ENCODE measurements around the gene CRNKL1.
A peak's percentile ranks its signal among the peaks of the same experiment; 100 is the strongest.

Gene CRNKL1

DNA sequence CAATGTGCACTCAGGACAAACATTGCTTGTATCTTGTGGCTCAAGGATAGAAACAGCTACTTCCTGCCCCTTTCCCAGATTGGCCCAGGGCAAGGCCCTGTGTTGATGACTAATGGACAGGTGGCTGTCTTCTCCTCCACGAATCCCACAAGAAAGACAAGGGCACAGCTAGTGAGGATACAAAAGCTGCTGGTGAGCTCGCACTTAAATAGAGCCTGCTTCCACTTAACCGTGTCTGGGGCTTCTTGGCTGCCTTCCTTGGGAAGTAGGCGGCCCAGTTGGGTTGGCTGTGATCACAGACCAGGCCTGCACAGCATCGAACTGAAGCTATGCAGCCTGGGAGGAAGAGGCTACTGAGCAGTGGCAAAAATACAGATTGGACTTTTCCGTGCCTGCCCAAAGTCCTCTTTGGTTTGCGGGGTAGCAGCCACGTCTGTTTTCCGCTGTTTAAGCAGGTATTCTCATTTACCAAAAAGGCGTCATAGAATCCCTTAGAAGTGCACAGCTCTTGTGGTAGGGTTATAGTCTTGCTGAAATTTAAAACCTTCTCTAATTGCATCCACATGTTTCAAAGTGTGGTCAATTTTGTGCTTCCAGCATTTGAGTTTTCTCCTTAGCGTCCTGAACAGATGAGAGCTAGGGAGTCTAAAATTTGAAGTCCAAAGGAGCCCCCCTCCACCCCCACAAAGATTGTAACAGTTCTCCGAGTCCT is 58.2 kb downstream of the CRNKL1 start:
- no CpG with 5 or more reads among the region's 12 CpGs for WGBS, 2 donors (ENCODE audit: extremely low coverage in 2 of 2, insufficient read length in 2 of 2, insufficient replicate concordance in 1 of 2)
- Histone ChIP-seq H2BK5ac (ENCODE audit: low read length) (no peak overlapping the region), H3K79me1 (ENCODE audit: low read depth, low read length) (no peaks in the 10 kb centered on the region), H2AFZ (ENCODE audit: low read length) (no peak overlapping the region), H3K14ac (ENCODE audit: low read length) (no peak overlapping the region), H2BK120ac (ENCODE audit: low read depth, low read length) (no peak overlapping the region), H4K8ac (ENCODE audit: low read depth, low read length) (no peak overlapping the region), H3K4me3 (ENCODE audit: low read length in 2 of 2) (no peak overlapping the region), H3K9me3 (replicated peaks in 1 of 2; ENCODE audit: control insufficient read depth in 2 of 2, insufficient read depth in 1 of 2, low read depth in 1 of 2, low read length in 2 of 2) (no peaks in the 10 kb centered on the region), H2BK15ac (ENCODE audit: low read length) (no peak overlapping the region), H2BK12ac (ENCODE audit: low read length) (no peak overlapping the region), H3K9ac (ENCODE audit: low read depth, low read length, poor library complexity) (no peak overlapping the region), H3K36me3 (replicated peaks in 1 of 2; ENCODE audit: control insufficient read depth in 2 of 2, insufficient read depth in 2 of 2, low read length in 2 of 2) (no peaks in the 10 kb centered on the region), H3K4ac (ENCODE audit: low read length) (no peak overlapping the region), H2AK5ac (ENCODE audit: low read depth, low read length) (no peak overlapping the region), H3K27ac (replicated peaks; ENCODE audit: low read length) (no peak overlapping the region), H3K18ac (ENCODE audit: low read length) (no peak overlapping the region), H4K91ac (ENCODE audit: low read depth, low read length, poor library complexity) (no peak overlapping the region), H3K27me3 (ENCODE audit: control insufficient read depth in 3 of 3, insufficient read depth in 3 of 3, low read depth in 1 of 3, low read length in 3 of 3) (no peaks in the 10 kb centered on the region), H3K23ac (ENCODE audit: low read depth, low read length, poor library complexity) (no peak overlapping the region), H3K4me1 (ENCODE audit: control insufficient read depth in 2 of 2, insufficient read depth in 1 of 2, low read depth in 1 of 2, low read length in 2 of 2) (peaks cover 17 to 19% of the 10 kb centered on the region in 2 donors), H3K4me2 (ENCODE audit: insufficient read depth, low read length, poor library complexity, severe bottlenecking) (no peak overlapping the region)
- no peak for DNase-seq (ENCODE audit: low spot score)

- no peak overlapping the region for H4K8ac ChIP-seq (ENCODE audit: low read depth, low read length)
- no peak overlapping the region for H2BK5ac ChIP-seq (ENCODE audit: low read length)
- H2AFZ ChIP-seq (ENCODE audit: low read length), result peak overlapping the region; percentile 43
- no peak overlapping the region for H3K9ac ChIP-seq (ENCODE audit: low read depth, low read length, poor library complexity)
- no peaks in the 10 kb centered on the region for H3K27me3 ChIP-seq (ENCODE audit: control insufficient read depth in 3 of 3, insufficient read depth in 3 of 3, low read depth in 1 of 3, low read length in 3 of 3)
- no peak for DNase-seq (ENCODE audit: low spot score)
- H4K91ac ChIP-seq (ENCODE audit: low read depth, low read length, poor library complexity), result no peak overlapping the region
- no peak overlapping the region for H3K4me2 ChIP-seq (ENCODE audit: insufficient read depth, low read length, poor library complexity, severe bottlenecking)
- WGBS, 2 donors (ENCODE audit: extremely low coverage in 2 of 2, insufficient read length in 2 of 2, insufficient replicate concordance in 1 of 2), result no CpG with 5 or more reads among the region's 14 CpGs
- no peak overlapping the region for H3K27ac ChIP-seq (replicated peaks; ENCODE audit: low read length)
- H3K9me3 ChIP-seq (replicated peaks in 1 of 2; ENCODE audit: control insufficient read depth in 2 of 2, insufficient read depth in 1 of 2, low read depth in 1 of 2, low read length in 2 of 2), result no peaks in the 10 kb centered on the region
- no peak overlapping the region for H3K4me3 ChIP-seq (ENCODE audit: low read length in 2 of 2)
- H3K36me3 ChIP-seq (replicated peaks in 1 of 2; ENCODE audit: control insufficient read depth in 2 of 2, insufficient read depth in 2 of 2, low read length in 2 of 2), result no peaks in the 10 kb centered on the region
- H3K18ac ChIP-seq (ENCODE audit: low read length), result no peak overlapping the region
- H3K4ac ChIP-seq (ENCODE audit: low read length), result no peak overlapping the region
- H3K14ac ChIP-seq (ENCODE audit: low read length), result no peak overlapping the region
- H2BK15ac ChIP-seq (ENCODE audit: low read length), result no peak overlapping the region
- no peaks in the 10 kb centered on the region for H3K79me1 ChIP-seq (ENCODE audit: low read depth, low read length)
- no peak overlapping the region for H2BK120ac ChIP-seq (ENCODE audit: low read depth, low read length)
- peaks cover 17 to 19% of the 10 kb centered on the region in 2 donors for H3K4me1 ChIP-seq (ENCODE audit: control insufficient read depth in 2 of 2, insufficient read depth in 1 of 2, low read depth in 1 of 2, low read length in 2 of 2)
- no peak overlapping the region for H2AK5ac ChIP-seq (ENCODE audit: low read depth, low read length)
- no peak overlapping the region for H2BK12ac ChIP-seq (ENCODE audit: low read length)
- no peak overlapping the region for H3K23ac ChIP-seq (ENCODE audit: low read depth, low read length, poor library complexity)
These were observed 59.0 kb downstream of the CRNKL1 start for GRCh38 chr20:19992996-19993908.

- no peak overlapping the region for H2BK12ac ChIP-seq (ENCODE audit: low read length)
- H3K9ac ChIP-seq (ENCODE audit: low read depth, low read length, poor library complexity), result no peak overlapping the region
- no peaks in the 10 kb centered on the region for H3K36me3 ChIP-seq (replicated peaks in 1 of 2; ENCODE audit: control insufficient read depth in 2 of 2, insufficient read depth in 2 of 2, low read length in 2 of 2)
- no peak overlapping the region for H3K14ac ChIP-seq (ENCODE audit: low read length)
- H3K4ac ChIP-seq (ENCODE audit: low read length), result no peak overlapping the region
- H3K4me3 ChIP-seq (ENCODE audit: low read length in 2 of 2), result no peak overlapping the region
- H3K4me1 ChIP-seq (ENCODE audit: control insufficient read depth in 2 of 2, insufficient read depth in 1 of 2, low read depth in 1 of 2, low read length in 2 of 2), result peaks cover 17 to 19% of the 10 kb centered on the region in 2 donors
- no peak overlapping the region for H3K27ac ChIP-seq (replicated peaks; ENCODE audit: low read length)
- no CpG with 5 or more reads among the region's 2 CpGs for WGBS, 2 donors (ENCODE audit: extremely low coverage in 2 of 2, insufficient read length in 2 of 2, insufficient replicate concordance in 1 of 2)
- H2BK120ac ChIP-seq (ENCODE audit: low read depth, low read length), result no peak overlapping the region
- no peak overlapping the region for H3K4me2 ChIP-seq (ENCODE audit: insufficient read depth, low read length, poor library complexity, severe bottlenecking)
- H2AFZ ChIP-seq (ENCODE audit: low read length), result no peak overlapping the region
- no peak overlapping the region for H4K8ac ChIP-seq (ENCODE audit: low read depth, low read length)
- H4K91ac ChIP-seq (ENCODE audit: low read depth, low read length, poor library complexity), result no peak overlapping the region
- no peaks in the 10 kb centered on the region for H3K27me3 ChIP-seq (ENCODE audit: control insufficient read depth in 3 of 3, insufficient read depth in 3 of 3, low read depth in 1 of 3, low read length in 3 of 3)
- no peak for DNase-seq (ENCODE audit: low spot score)
- no peaks in the 10 kb centered on the region for H3K79me1 ChIP-seq (ENCODE audit: low read depth, low read length)
- H3K23ac ChIP-seq (ENCODE audit: low read depth, low read length, poor library complexity), result no peak overlapping the region
- H2BK15ac ChIP-seq (ENCODE audit: low read length), result no peak overlapping the region
- H3K18ac ChIP-seq (ENCODE audit: low read length), result no peak overlapping the region
- H2BK5ac ChIP-seq (ENCODE audit: low read length), result no peak overlapping the region
- no peak overlapping the region for H2AK5ac ChIP-seq (ENCODE audit: low read depth, low read length)
- H3K9me3 ChIP-seq (replicated peaks in 1 of 2; ENCODE audit: control insufficient read depth in 2 of 2, insufficient read depth in 1 of 2, low read depth in 1 of 2, low read length in 2 of 2), result no peaks in the 10 kb centered on the region
These were observed 60.4 kb downstream of the CRNKL1 start for GRCh38 chr20:19991854-19992253.

GRCh38 chr20:19991308-19991707 is 61.0 kb downstream of the CRNKL1 start:
- Histone ChIP-seq H2BK120ac (ENCODE audit: low read depth, low read length) (no peak overlapping the region), H3K9ac (ENCODE audit: low read depth, low read length, poor library complexity) (no peak overlapping the region), H4K91ac (ENCODE audit: low read depth, low read length, poor library complexity) (no peak overlapping the region), H3K27ac (replicated peaks; ENCODE audit: low read length) (no peak overlapping the region), H2BK12ac (ENCODE audit: low read length) (no peak overlapping the region), H2AFZ (ENCODE audit: low read length) (no peak overlapping the region), H3K27me3 (ENCODE audit: control insufficient read depth in 3 of 3, insufficient read depth in 3 of 3, low read depth in 1 of 3, low read length in 3 of 3) (no peaks in the 10 kb centered on the region), H4K8ac (ENCODE audit: low read depth, low read length) (no peak overlapping the region), H2BK5ac (ENCODE audit: low read length) (no peak overlapping the region), H3K4me2 (ENCODE audit: insufficient read depth, low read length, poor library complexity, severe bottlenecking) (no peak overlapping the region), H3K14ac (ENCODE audit: low read length) (no peak overlapping the region), H2BK15ac (ENCODE audit: low read length) (no peak overlapping the region), H3K4ac (ENCODE audit: low read length) (no peak overlapping the region), H3K4me3 (ENCODE audit: low read length in 2 of 2) (no peak overlapping the region), H3K18ac (ENCODE audit: low read length) (no peak overlapping the region), H3K79me1 (ENCODE audit: low read depth, low read length) (no peaks in the 10 kb centered on the region), H3K36me3 (replicated peaks in 1 of 2; ENCODE audit: control insufficient read depth in 2 of 2, insufficient read depth in 2 of 2, low read length in 2 of 2) (no peaks in the 10 kb centered on the region), H3K23ac (ENCODE audit: low read depth, low read length, poor library complexity) (no peak overlapping the region), H2AK5ac (ENCODE audit: low read depth, low read length) (no peak overlapping the region), H3K9me3 (replicated peaks in 1 of 2; ENCODE audit: control insufficient read depth in 2 of 2, insufficient read depth in 1 of 2, low read depth in 1 of 2, low read length in 2 of 2) (no peaks in the 10 kb centered on the region), H3K4me1 (ENCODE audit: control insufficient read depth in 2 of 2, insufficient read depth in 1 of 2, low read depth in 1 of 2, low read length in 2 of 2) (peaks cover 17 to 19% of the 10 kb centered on the region in 2 donors)
- DNase-seq (ENCODE audit: low spot score), result no peak
- no CpG with 5 or more reads among the region's 1 CpG for WGBS, 2 donors (ENCODE audit: extremely low coverage in 2 of 2, insufficient read length in 2 of 2, insufficient replicate concordance in 1 of 2)

Data from neuronal stem cell (in vitro differentiated cells).